Measurements from ENCODE around the gene HEATR5B. TPM values are rescaled to one million over a fixed set of nuclear protein-coding genes. Genes with fewer than 3 reads are reported as not detected.
"Not testable (repeated sequence)": the region's sequence is repeated elsewhere in the genome, so short reads cannot be mapped to it uniquely, and the experiment has no call there.

Gene HEATR5B
- total and polyA plus RNA-seq, 9 donors, result 8.3 to 27.4 (median 14.0) TPM

DNA sequence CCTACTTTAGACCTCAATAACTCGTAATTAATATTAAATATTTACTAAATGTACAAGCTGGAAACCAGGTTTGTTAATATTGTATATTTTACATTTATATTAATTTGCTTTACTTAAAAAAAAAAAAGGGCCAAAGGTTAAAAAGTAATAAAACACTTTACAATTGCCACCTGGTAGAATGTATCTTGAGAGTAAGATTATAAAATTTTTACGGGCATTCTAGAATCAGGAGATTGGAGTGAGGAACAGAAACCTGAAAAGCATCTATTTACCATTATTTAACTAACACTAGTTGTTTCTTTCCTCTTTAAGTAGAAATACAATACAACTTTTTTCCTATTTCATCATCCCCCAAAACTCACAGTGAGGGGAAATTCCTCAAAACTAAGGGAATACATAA is 102.3 kb downstream of the HEATR5B start:
- no peaks in the 10 kb centered on the region for H3K27me3 ChIP-seq
- intact Hi-C loops (cut with DNase I), result no loop called here
- no peak overlapping the region for H3K4me3 ChIP-seq
- H3K36me3 ChIP-seq, result no peaks in the 10 kb centered on the region
- TF ChIP-seq POLR2A (IDR thresholded peaks at IDR 0.05), result no peak
- no peak for TF ChIP-seq EP300 (IDR thresholded peaks at IDR 0.05)
- TF ChIP-seq, protein P1, sequence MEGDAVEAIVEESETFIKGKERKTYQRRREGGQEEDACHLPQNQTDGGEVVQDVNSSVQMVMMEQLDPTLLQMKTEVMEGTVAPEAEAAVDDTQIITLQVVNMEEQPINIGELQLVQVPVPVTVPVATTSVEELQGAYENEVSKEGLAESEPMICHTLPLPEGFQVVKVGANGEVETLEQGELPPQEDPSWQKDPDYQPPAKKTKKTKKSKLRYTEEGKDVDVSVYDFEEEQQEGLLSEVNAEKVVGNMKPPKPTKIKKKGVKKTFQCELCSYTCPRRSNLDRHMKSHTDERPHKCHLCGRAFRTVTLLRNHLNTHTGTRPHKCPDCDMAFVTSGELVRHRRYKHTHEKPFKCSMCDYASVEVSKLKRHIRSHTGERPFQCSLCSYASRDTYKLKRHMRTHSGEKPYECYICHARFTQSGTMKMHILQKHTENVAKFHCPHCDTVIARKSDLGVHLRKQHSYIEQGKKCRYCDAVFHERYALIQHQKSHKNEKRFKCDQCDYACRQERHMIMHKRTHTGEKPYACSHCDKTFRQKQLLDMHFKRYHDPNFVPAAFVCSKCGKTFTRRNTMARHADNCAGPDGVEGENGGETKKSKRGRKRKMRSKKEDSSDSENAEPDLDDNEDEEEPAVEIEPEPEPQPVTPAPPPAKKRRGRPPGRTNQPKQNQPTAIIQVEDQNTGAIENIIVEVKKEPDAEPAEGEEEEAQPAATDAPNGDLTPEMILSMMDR (IDR thresholded peaks at IDR 0.05), result no peak
- DNase-seq, result no peak
- no peak overlapping the region for H3K27ac ChIP-seq
- H3K4me1 ChIP-seq (ENCODE audit: insufficient read depth), result no peaks in the 10 kb centered on the region
- WGBS, 3 donors, result 92 to 97% (median 93%) methylated on average over 2 of the region's 2 CpGs
- no peaks in the 10 kb centered on the region for H3K9me3 ChIP-seq

DNA sequence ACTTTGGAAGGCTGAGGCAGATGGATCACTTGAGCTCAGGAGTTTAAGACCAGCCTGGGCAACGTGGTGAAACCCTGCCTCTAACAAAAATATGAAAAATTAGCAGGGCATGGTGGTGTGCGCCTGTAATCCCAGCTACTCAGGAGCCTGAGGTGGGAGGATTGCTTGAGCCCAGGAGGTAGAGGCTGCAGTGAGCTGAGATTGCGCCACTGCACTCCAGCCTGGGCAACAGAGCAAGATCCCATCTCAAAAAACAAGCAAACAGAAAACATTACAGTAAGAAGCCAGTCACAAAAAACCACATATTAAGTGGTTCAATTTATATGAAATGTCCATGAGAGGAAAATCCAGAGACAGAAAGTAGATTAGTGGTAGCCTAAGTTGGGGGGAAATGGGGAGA is 105.2 kb downstream of the HEATR5B start:
- H3K4me3 ChIP-seq; DNase-seq; intact Hi-C loops (cut with DNase I); H3K36me3 ChIP-seq; H3K9me3 ChIP-seq; H3K27me3 ChIP-seq; H3K27ac ChIP-seq; H3K4me1 ChIP-seq (ENCODE audit: insufficient read depth): not testable (repeated sequence)
- WGBS, 3 donors, result 94 to 97% (median 95%) methylated on average over 3 of the region's 3 CpGs

GRCh38 chr2:36976065-36976464 is 108.1 kb downstream of the HEATR5B start:
- Histone ChIP-seq H3K4me3 (no peak overlapping the region), H3K4me1 (ENCODE audit: insufficient read depth) (no peaks in the 10 kb centered on the region), H3K27me3 (no peaks in the 10 kb centered on the region), H3K9me3 (no peaks in the 10 kb centered on the region), H3K36me3 (no peaks in the 10 kb centered on the region), H3K27ac (no peak overlapping the region)
- WGBS, 3 donors, result 78 to 94% (median 87%) methylated on average over 2 of the region's 2 CpGs
- DNase-seq, result no peak
- intact Hi-C loops (cut with DNase I), result no loop called here
- TF ChIP-seq POLR2A (IDR thresholded peaks at IDR 0.05) (no peak), EP300 (IDR thresholded peaks at IDR 0.05) (no peak)
- TF ChIP-seq, protein P1 (IDR thresholded peaks at IDR 0.05), result no peak

DNA sequence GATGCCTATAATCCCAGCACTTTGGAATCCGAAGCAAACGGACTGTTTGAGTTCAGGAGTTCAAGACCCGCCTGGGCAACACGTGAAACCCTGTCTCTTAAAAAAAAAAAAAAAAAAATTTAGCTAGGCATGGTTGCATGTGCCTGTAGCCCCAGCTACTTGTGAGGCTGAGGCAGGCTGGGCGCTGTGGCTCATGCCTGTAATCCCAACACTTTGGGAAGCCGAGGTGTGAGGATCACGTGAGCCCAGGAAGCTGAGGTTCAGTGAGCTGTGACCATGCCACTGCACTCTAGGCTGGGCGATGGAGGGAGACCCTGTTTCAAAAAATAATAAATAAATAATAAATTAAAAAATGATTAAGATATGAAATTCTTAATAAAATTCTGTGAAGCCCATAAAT is 108.9 kb downstream of the HEATR5B start:
- Histone ChIP-seq H3K4me3 (no peak overlapping the region), H3K9me3 (no peaks in the 10 kb centered on the region), H3K36me3 (no peaks in the 10 kb centered on the region), H3K4me1 (ENCODE audit: insufficient read depth) (no peaks in the 10 kb centered on the region), H3K27me3 (no peaks in the 10 kb centered on the region), H3K27ac (no peak overlapping the region)
- no peak for DNase-seq
- 87 to 92% (median 90%) methylated on average over 8 of the region's 8 CpGs for WGBS, 3 donors
- TF ChIP-seq EP300 (IDR thresholded peaks at IDR 0.05), result no peak
- no peak for TF ChIP-seq POLR2A (IDR thresholded peaks at IDR 0.05)
- TF ChIP-seq, protein P1 (IDR thresholded peaks at IDR 0.05), result no peak
- intact Hi-C loops (cut with DNase I), result no loop called here

- TF ChIP-seq, protein P1 (IDR thresholded peaks at IDR 0.05), result no peak
- TF ChIP-seq POLR2A (IDR thresholded peaks at IDR 0.05) (no peak), EP300 (IDR thresholded peaks at IDR 0.05) (no peak)
- no peaks in the 10 kb centered on the region for H3K36me3 ChIP-seq
- 51 to 58% (median 55%) methylated on average over 2 of the region's 2 CpGs for WGBS, 3 donors
- intact Hi-C loops (cut with DNase I), result no loop called here
- no peaks in the 10 kb centered on the region for H3K4me1 ChIP-seq (ENCODE audit: insufficient read depth)
- DNase-seq, result no peak
- H3K9me3 ChIP-seq, result no peaks in the 10 kb centered on the region
- no peak overlapping the region for H3K4me3 ChIP-seq
- H3K27me3 ChIP-seq, result no peaks in the 10 kb centered on the region
- no peak overlapping the region for H3K27ac ChIP-seq
Measured at GRCh38 chr2:36973320-36973719, 110.9 kb downstream of the HEATR5B start.
